Suprapubic skin (tissue), 4 donors: ENCODE results near the gene PET100.

ENCODE experiments used
- POLR2A ChIP-seq, 2 donors: fragments of 450-650 bp; IDR thresholded peaks; one replicate each; pipeline ENCODE4 v1.6.1; 2017; ENCODE audit warnings: antibody characterized with exemption in 2 of 2, mild to moderate bottlenecking in 2 of 2, moderate library complexity in 2 of 2
- POLR2AphosphoS5 ChIP-seq, 3 donors: sonication (generic); formaldehyde crosslinking; IDR thresholded peaks; one replicate each; pipeline ENCODE4 v1.6.1; 2017; ENCODE audit warnings: antibody characterized with exemption in 3 of 3
- TF ChIP-seq, protein P1 (sequence below), 2 donors: fragments of 200-600 bp in 1 of 2; fragments of 450-650 bp in 1 of 2; sonication (generic) in 1 of 2; IDR thresholded peaks; one replicate each; pipeline ENCODE4 v1.5.1; 2016 to 2019; ENCODE audit warnings: antibody characterized with exemption in 2 of 2, mild to moderate bottlenecking in 1 of 2, moderate library complexity in 1 of 2

DNA sequence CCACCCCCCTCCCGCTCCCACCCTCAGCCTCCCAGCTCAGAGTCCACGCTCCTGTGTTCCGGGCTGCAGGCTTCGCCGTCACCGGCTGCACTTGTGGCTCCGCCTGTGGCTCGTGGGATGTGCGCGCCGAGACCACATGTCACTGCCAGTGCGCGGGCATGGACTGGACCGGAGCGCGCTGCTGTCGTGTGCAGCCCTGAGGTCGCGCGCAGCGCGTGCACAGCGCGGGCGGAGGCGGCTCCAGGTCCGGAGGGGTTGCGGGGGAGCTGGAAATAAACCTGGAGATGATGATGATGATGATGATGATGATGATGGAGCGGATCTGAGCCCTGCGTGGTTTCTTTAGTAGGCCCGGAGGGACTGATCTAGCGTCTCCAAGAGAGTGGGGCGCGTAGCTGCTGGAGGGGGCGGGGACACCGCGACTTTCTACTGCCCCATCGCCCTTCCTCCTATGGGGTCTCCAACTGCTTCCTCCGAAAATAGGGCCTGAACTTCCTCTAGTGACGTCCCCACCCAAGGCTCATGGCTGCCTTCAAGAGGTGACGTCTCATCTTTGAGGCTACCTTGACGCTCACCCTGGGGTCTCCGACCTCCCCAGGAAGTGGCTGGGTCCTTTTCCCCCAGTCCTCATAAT is 40.7 kb downstream of the PET100 start:
- TF ChIP-seq, protein P1, sequence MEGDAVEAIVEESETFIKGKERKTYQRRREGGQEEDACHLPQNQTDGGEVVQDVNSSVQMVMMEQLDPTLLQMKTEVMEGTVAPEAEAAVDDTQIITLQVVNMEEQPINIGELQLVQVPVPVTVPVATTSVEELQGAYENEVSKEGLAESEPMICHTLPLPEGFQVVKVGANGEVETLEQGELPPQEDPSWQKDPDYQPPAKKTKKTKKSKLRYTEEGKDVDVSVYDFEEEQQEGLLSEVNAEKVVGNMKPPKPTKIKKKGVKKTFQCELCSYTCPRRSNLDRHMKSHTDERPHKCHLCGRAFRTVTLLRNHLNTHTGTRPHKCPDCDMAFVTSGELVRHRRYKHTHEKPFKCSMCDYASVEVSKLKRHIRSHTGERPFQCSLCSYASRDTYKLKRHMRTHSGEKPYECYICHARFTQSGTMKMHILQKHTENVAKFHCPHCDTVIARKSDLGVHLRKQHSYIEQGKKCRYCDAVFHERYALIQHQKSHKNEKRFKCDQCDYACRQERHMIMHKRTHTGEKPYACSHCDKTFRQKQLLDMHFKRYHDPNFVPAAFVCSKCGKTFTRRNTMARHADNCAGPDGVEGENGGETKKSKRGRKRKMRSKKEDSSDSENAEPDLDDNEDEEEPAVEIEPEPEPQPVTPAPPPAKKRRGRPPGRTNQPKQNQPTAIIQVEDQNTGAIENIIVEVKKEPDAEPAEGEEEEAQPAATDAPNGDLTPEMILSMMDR (IDR thresholded peaks at IDR 0.05): no peak
- no peak for TF ChIP-seq POLR2A (IDR thresholded peaks at IDR 0.05)
- TF ChIP-seq POLR2AphosphoS5 (IDR thresholded peaks at IDR 0.05): no peak
